ENCODE measurements around the gene PDIK1L.

DNA sequence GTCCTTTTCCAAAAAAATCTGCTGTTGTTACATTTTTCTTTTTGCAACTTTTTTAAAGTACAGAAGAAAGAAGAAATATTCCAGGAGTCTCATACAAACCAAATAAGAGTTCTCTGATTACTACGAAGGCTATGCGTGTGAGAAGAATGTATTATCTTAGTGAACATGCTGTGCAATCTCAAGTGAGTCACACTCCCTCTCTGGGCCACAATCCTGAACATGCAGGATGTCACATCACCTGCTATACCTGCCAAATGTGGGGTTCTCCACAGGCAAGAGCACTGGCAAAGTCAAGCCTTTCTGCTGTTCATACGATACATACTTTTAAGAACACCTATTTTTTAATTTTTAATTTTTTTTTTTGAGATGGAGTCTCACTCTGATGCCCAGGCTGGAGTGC, 22.5 kb upstream of the PDIK1L start:
- TF ChIP-seq, protein P1, sequence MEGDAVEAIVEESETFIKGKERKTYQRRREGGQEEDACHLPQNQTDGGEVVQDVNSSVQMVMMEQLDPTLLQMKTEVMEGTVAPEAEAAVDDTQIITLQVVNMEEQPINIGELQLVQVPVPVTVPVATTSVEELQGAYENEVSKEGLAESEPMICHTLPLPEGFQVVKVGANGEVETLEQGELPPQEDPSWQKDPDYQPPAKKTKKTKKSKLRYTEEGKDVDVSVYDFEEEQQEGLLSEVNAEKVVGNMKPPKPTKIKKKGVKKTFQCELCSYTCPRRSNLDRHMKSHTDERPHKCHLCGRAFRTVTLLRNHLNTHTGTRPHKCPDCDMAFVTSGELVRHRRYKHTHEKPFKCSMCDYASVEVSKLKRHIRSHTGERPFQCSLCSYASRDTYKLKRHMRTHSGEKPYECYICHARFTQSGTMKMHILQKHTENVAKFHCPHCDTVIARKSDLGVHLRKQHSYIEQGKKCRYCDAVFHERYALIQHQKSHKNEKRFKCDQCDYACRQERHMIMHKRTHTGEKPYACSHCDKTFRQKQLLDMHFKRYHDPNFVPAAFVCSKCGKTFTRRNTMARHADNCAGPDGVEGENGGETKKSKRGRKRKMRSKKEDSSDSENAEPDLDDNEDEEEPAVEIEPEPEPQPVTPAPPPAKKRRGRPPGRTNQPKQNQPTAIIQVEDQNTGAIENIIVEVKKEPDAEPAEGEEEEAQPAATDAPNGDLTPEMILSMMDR (optimal IDR thresholded peaks at IDR 0.05 in 1 of 3, IDR thresholded peaks at IDR 0.05 in 1 of 3, conservative IDR thresholded peaks at IDR 0.05 in 1 of 3; ENCODE audit: extremely low read depth in 1 of 3, insufficient read depth in 2 of 3, low read length in 3 of 3), result no peak
- no peak for TF ChIP-seq EZH2 (IDR thresholded peaks at IDR 0.05; ENCODE audit: low read length)

Data from keratinocyte (primary cell).